Adipocyte (in vitro differentiated cells): Measurements from ENCODE around the gene NLRP6.
"Not testable (repeated sequence)": the region's sequence is repeated elsewhere in the genome, so short reads cannot be mapped to it uniquely, and the experiment has no call there.

Experiments used
- DNase-seq: peaks from one replicate; pipeline ENCODE4 v3.0.0-alpha.2; 2015; ENCODE audit warnings: low read depth
- H3K27me3 ChIP-seq: replicated peaks from 2 replicates; pipeline ENCODE4 v1.7.0; 2013; ENCODE audit warnings: mild to moderate bottlenecking, low read length, moderate library complexity; ENCODE audit not compliant: control insufficient read depth, insufficient read depth
- H3K36me3 ChIP-seq: 2 replicates; pipeline ENCODE4 v1.7.0; 2013; ENCODE audit warnings: low read length, mild to moderate bottlenecking, moderate library complexity; ENCODE audit not compliant: control insufficient read depth, insufficient read depth, severe bottlenecking
- H3K4me1 ChIP-seq: 2 replicates; pipeline ENCODE4 v1.7.0; 2013; ENCODE audit warnings: mild to moderate bottlenecking, low read length, moderate library complexity; ENCODE audit not compliant: control insufficient read depth, insufficient read depth
- H3K4me3 ChIP-seq: 2 replicates; pipeline ENCODE4 v1.7.0; 2013; ENCODE audit warnings: mild to moderate bottlenecking, low read length, moderate library complexity
- H3K9ac ChIP-seq: 2 replicates; pipeline ENCODE4 v1.7.0; 2013; ENCODE audit warnings: mild to moderate bottlenecking, low read length, moderate library complexity
- H3K9me3 ChIP-seq: 2 replicates; pipeline ENCODE4 v1.7.0; 2013; ENCODE audit warnings: mild to moderate bottlenecking, low read length, moderate library complexity; ENCODE audit not compliant: control insufficient read depth

Gene NLRP6

GRCh38 chr11:316891-317301, 38.7 kb downstream of the NLRP6 start:
- Histone ChIP-seq H3K9me3 (no peaks in the 10 kb centered on the region), H3K4me3 (peak overlapping the region; percentile 80), H3K36me3 (no peaks in the 10 kb centered on the region), H3K27me3 (no peaks in the 10 kb centered on the region), H3K9ac (peak overlapping the region; percentile 85), H3K4me1 (peaks cover 29% of the 10 kb centered on the region)
- DNase-seq, result no peak

- peak overlapping the region; percentile 28 for H3K4me3 ChIP-seq
- not testable (repeated sequence) for H3K9me3 ChIP-seq, H3K27me3 ChIP-seq, DNase-seq, H3K36me3 ChIP-seq
- peaks cover 22% of the 10 kb centered on the region for H3K4me1 ChIP-seq
- peak overlapping the region; percentile 49 for H3K9ac ChIP-seq
Observed at GRCh38 chr11:317668-318404, 39.6 kb downstream of the NLRP6 start.

- H3K9ac ChIP-seq, result peak overlapping the region; percentile 91
- peak overlapping the region; percentile 89 for H3K4me3 ChIP-seq
- not testable (repeated sequence) for DNase-seq
Observed at GRCh38 chr11:318405-319120, 40.4 kb downstream of the NLRP6 start.

GRCh38 chr11:319121-319887, 41.1 kb downstream of the NLRP6 start:
- H3K4me1 ChIP-seq, result peaks cover 19% of the 10 kb centered on the region
- not testable (repeated sequence) for H3K36me3 ChIP-seq, H3K9me3 ChIP-seq, H3K27me3 ChIP-seq, DNase-seq
- H3K4me3 ChIP-seq, result peak overlapping the region; percentile 89
- H3K9ac ChIP-seq, result peak overlapping the region; percentile 91

More at GRCh38 chr11:318405-319120, 40.4 kb downstream of the NLRP6 start:
- H3K4me1 ChIP-seq, result peaks cover 15% of the 10 kb centered on the region
- H3K36me3 ChIP-seq, H3K9me3 ChIP-seq, H3K27me3 ChIP-seq: not testable (repeated sequence)

GRCh38 chr11:319888-320273, 41.7 kb downstream of the NLRP6 start:
- H3K9ac ChIP-seq, result peak overlapping the region; percentile 91
- H3K9me3 ChIP-seq, DNase-seq, H3K36me3 ChIP-seq, H3K27me3 ChIP-seq: not testable (repeated sequence)
- H3K4me1 ChIP-seq, result peaks cover 25% of the 10 kb centered on the region
- peak overlapping the region; percentile 89 for H3K4me3 ChIP-seq

- no peak for DNase-seq
- Histone ChIP-seq H3K4me3 (no peak overlapping the region), H3K36me3 (no peaks in the 10 kb centered on the region), H3K4me1 (peaks cover 39% of the 10 kb centered on the region), H3K27me3 (no peaks in the 10 kb centered on the region), H3K9me3 (no peaks in the 10 kb centered on the region), H3K9ac (peak overlapping the region; percentile 86)
Observed at GRCh38 chr11:324156-324555, 45.9 kb downstream of the NLRP6 start.

- not testable (repeated sequence) for H3K27me3 ChIP-seq, DNase-seq, H3K9me3 ChIP-seq, H3K36me3 ChIP-seq
- peak overlapping the region; percentile 61 for H3K4me3 ChIP-seq
- H3K9ac ChIP-seq, result peak overlapping the region; percentile 86
- H3K4me1 ChIP-seq, result peaks cover 39% of the 10 kb centered on the region
Observed at GRCh38 chr11:324593-325517, 46.6 kb downstream of the NLRP6 start.

- H3K27me3 ChIP-seq, result no peaks in the 10 kb centered on the region
- H3K9me3 ChIP-seq, result no peaks in the 10 kb centered on the region
- no peak for DNase-seq
- H3K9ac ChIP-seq, result peak overlapping the region; percentile 82
- no peaks in the 10 kb centered on the region for H3K36me3 ChIP-seq
- H3K4me3 ChIP-seq, result no peak overlapping the region
- H3K4me1 ChIP-seq, result peaks cover 37% of the 10 kb centered on the region
Observed at GRCh38 chr11:325796-326591, 47.8 kb downstream of the NLRP6 start.

- H3K4me3 ChIP-seq, result no peak overlapping the region
- no peak for DNase-seq
Observed at GRCh38 chr11:326592-326841, 48.3 kb downstream of the NLRP6 start.

GRCh38 chr11:326842-327580, 48.8 kb downstream of the NLRP6 start:
- Histone ChIP-seq H3K27me3 (no peaks in the 10 kb centered on the region), H3K4me1 (peaks cover 35% of the 10 kb centered on the region), H3K4me3 (peak overlapping the region; percentile 65), H3K36me3 (no peaks in the 10 kb centered on the region), H3K9ac (peak overlapping the region; percentile 82), H3K9me3 (no peaks in the 10 kb centered on the region)
- no peak for DNase-seq

More at GRCh38 chr11:326592-326841, 48.3 kb downstream of the NLRP6 start:
- no peaks in the 10 kb centered on the region for H3K36me3 ChIP-seq
- peaks cover 35% of the 10 kb centered on the region for H3K4me1 ChIP-seq
- no peaks in the 10 kb centered on the region for H3K9me3 ChIP-seq
- peak overlapping the region; percentile 82 for H3K9ac ChIP-seq
- no peaks in the 10 kb centered on the region for H3K27me3 ChIP-seq
